ENCODE measurements around the gene NOX3. TPM values are rescaled to one million over a fixed set of nuclear protein-coding genes. Genes with fewer than 3 reads are reported as not detected.

NOX3 gene
- total and polyA plus RNA-seq, 10 of the 15 experiments (the other 5 are each of a cell fraction or from before 2014, with no cell fraction given): not detected

DNA sequence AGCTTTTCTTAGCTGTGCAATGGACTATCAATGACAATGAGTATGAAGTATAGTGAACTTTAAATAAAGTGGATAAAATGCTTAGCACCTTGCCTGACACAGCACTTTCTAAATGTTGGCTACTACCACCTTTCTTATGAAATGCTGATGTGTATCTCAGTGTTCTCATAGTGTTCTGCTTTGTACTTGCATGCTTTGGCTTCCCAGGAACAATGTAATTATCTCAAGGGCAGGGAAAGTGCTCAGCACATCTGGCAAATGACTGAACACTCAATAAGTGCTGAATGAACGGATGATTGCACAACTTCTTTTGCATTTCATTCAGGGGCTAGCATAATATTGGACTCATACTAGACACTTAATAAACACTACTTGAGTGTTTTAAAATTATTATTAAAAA lies 28.2 kb upstream of the NOX3 start:
- Histone ChIP-seq H3K4me3 (no peak overlapping the region), H3K27ac (ENCODE audit: control insufficient read depth, insufficient read depth) (no peak overlapping the region), H3K9me3 (replicated peaks; ENCODE audit: control insufficient read depth, insufficient read depth, low read length) (peaks cover 2% of the 10 kb centered on the region; the same call in 2 of the 3 replicates), H3K4me1 (ENCODE audit: control insufficient read depth, insufficient read depth, low read length) (no peaks in the 10 kb centered on the region), H3K4me2 (ENCODE audit: control insufficient read depth, insufficient read depth) (no peak overlapping the region), H2AFZ (ENCODE audit: control insufficient read depth, low read depth, low read length) (no peak overlapping the region), H3K9ac (ENCODE audit: control insufficient read depth, insufficient read depth, low read length) (no peak overlapping the region), H3K27me3 (replicated peaks in 1 of 2; ENCODE audit: control insufficient read depth in 2 of 2, insufficient read depth in 2 of 2, low read length in 1 of 2) (no peaks in the 10 kb centered on the region), H3K36me3 (ENCODE audit: control insufficient read depth in 2 of 2, insufficient read depth in 2 of 2, low read length in 1 of 2) (no peaks in the 10 kb centered on the region), H4K20me1 (ENCODE audit: control insufficient read depth, insufficient read depth) (no peaks in the 10 kb centered on the region), H3K79me2 (ENCODE audit: control insufficient read depth, insufficient read depth, low read length) (no peaks in the 10 kb centered on the region)
- ChIA-PET POLR2A (no interaction called here), RAD21 (ENCODE audit: unreplicated experiment) (no interaction called here), CTCF (no interaction called here), SMC1A (ENCODE audit: uncharacterized antibody, unreplicated experiment) (no interaction called here)
- FAIRE-seq: no peak
- BruUV-seq (replicated peaks): no TSS peak
- in situ Hi-C loops (cut with MboI) (no loop called here), intact Hi-C loops (cut with micrococcal nuclease; ENCODE audit: unreplicated experiment) (no loop called here)
- 0% methylated on average over 1 of the region's 1 CpG for WGBS (ENCODE audit: insufficient coverage, insufficient replicate concordance, low lambda C conversion rate, missing lambda C conversion rate)
- no peak for DNase-seq (ENCODE audit: low read depth, low spot score)
- ATAC-seq: no peak
- TF ChIP-seq, protein P1, sequence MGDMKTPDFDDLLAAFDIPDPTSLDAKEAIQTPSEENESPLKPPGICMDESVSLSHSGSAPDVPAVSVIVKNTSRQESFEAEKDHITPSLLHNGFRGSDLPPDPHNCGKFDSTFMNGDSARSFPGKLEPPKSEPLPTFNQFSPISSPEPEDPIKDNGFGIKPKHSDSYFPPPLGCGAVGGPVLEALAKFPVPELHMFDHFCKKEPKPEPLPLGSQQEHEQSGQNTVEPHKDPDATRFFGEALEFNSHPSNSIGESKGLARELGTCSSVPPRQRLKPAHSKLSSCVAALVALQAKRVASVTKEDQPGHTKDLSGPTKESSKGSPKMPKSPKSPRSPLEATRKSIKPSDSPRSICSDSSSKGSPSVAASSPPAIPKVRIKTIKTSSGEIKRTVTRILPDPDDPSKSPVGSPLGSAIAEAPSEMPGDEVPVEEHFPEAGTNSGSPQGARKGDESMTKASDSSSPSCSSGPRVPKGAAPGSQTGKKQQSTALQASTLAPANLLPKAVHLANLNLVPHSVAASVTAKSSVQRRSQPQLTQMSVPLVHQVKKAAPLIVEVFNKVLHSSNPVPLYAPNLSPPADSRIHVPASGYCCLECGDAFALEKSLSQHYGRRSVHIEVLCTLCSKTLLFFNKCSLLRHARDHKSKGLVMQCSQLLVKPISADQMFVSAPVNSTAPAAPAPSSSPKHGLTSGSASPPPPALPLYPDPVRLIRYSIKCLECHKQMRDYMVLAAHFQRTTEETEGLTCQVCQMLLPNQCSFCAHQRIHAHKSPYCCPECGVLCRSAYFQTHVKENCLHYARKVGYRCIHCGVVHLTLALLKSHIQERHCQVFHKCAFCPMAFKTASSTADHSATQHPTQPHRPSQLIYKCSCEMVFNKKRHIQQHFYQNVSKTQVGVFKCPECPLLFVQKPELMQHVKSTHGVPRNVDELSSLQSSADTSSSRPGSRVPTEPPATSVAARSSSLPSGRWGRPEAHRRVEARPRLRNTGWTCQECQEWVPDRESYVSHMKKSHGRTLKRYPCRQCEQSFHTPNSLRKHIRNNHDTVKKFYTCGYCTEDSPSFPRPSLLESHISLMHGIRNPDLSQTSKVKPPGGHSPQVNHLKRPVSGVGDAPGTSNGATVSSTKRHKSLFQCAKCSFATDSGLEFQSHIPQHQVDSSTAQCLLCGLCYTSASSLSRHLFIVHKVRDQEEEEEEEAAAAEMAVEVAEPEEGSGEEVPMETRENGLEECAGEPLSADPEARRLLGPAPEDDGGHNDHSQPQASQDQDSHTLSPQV (IDR thresholded peaks at IDR 0.05): no peak
- TF ChIP-seq KLF5 (IDR thresholded peaks at IDR 0.05; ENCODE audit: partially characterized antibody) (no peak), NRF1 (conservative IDR thresholded peaks at IDR 0.05; ENCODE audit: low read depth, low read length) (no peak), MEF2B (IDR thresholded peaks at IDR 0.05; ENCODE audit: partially characterized antibody, poor library complexity, severe bottlenecking) (no peak), NR2C1 (IDR thresholded peaks at IDR 0.05) (no peak), ZNF24 (IDR thresholded peaks at IDR 0.05) (no peak), SREBF2 (IDR thresholded peaks at IDR 0.05; ENCODE audit: low read length) (no peak), NR2C2 (IDR thresholded peaks at IDR 0.05; ENCODE audit: borderline replicate concordance, control insufficient read depth, insufficient read length, low read depth) (no peak), TBL1XR1 (IDR thresholded peaks at IDR 0.05; ENCODE audit: low read depth, low read length) (no peak), RAD21 (IDR thresholded peaks at IDR 0.05; ENCODE audit: insufficient read depth, low read depth, low read length) (no peak), EGR1 (IDR thresholded peaks at IDR 0.05; ENCODE audit: borderline replicate concordance in 1 of 2, low read depth in 2 of 2, low read length in 2 of 2) (no peak), GATAD2B (conservative IDR thresholded peaks at IDR 0.05; ENCODE audit: low read depth) (no peak), NFYB (IDR thresholded peaks at IDR 0.05; ENCODE audit: insufficient read depth, low read depth, low read length) (no peak), DPF2 (IDR thresholded peaks at IDR 0.05) (no peak)
- TF ChIP-seq, protein P2, sequence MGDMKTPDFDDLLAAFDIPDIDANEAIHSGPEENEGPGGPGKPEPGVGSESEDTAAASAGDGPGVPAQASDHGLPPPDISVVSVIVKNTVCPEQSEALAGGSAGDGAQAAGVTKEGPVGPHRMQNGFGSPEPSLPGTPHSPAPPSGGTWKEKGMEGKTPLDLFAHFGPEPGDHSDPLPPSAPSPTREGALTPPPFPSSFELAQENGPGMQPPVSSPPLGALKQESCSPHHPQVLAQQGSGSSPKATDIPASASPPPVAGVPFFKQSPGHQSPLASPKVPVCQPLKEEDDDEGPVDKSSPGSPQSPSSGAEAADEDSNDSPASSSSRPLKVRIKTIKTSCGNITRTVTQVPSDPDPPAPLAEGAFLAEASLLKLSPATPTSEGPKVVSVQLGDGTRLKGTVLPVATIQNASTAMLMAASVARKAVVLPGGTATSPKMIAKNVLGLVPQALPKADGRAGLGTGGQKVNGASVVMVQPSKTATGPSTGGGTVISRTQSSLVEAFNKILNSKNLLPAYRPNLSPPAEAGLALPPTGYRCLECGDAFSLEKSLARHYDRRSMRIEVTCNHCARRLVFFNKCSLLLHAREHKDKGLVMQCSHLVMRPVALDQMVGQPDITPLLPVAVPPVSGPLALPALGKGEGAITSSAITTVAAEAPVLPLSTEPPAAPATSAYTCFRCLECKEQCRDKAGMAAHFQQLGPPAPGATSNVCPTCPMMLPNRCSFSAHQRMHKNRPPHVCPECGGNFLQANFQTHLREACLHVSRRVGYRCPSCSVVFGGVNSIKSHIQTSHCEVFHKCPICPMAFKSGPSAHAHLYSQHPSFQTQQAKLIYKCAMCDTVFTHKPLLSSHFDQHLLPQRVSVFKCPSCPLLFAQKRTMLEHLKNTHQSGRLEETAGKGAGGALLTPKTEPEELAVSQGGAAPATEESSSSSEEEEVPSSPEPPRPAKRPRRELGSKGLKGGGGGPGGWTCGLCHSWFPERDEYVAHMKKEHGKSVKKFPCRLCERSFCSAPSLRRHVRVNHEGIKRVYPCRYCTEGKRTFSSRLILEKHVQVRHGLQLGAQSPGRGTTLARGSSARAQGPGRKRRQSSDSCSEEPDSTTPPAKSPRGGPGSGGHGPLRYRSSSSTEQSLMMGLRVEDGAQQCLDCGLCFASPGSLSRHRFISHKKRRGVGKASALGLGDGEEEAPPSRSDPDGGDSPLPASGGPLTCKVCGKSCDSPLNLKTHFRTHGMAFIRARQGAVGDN (IDR thresholded peaks at IDR 0.05): no peak
- TF ChIP-seq, protein P3, sequence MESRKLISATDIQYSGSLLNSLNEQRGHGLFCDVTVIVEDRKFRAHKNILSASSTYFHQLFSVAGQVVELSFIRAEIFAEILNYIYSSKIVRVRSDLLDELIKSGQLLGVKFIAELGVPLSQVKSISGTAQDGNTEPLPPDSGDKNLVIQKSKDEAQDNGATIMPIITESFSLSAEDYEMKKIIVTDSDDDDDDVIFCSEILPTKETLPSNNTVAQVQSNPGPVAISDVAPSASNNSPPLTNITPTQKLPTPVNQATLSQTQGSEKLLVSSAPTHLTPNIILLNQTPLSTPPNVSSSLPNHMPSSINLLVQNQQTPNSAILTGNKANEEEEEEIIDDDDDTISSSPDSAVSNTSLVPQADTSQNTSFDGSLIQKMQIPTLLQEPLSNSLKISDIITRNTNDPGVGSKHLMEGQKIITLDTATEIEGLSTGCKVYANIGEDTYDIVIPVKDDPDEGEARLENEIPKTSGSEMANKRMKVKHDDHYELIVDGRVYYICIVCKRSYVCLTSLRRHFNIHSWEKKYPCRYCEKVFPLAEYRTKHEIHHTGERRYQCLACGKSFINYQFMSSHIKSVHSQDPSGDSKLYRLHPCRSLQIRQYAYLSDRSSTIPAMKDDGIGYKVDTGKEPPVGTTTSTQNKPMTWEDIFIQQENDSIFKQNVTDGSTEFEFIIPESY (IDR thresholded peaks at IDR 0.05): no peak
